NCI-H1436 treated with DMSO at 0.1 percent for 48 hours (cell line): ENCODE measurements around the gene TPRG1.
A peak's percentile ranks its signal among the peaks of the same experiment; 100 is the strongest.

Experiments used
- DNase-seq: peaks from one replicate; lab custom pipeline; 2025; lab: John Stamatoyannopoulos, UW

TPRG1 gene

DNA sequence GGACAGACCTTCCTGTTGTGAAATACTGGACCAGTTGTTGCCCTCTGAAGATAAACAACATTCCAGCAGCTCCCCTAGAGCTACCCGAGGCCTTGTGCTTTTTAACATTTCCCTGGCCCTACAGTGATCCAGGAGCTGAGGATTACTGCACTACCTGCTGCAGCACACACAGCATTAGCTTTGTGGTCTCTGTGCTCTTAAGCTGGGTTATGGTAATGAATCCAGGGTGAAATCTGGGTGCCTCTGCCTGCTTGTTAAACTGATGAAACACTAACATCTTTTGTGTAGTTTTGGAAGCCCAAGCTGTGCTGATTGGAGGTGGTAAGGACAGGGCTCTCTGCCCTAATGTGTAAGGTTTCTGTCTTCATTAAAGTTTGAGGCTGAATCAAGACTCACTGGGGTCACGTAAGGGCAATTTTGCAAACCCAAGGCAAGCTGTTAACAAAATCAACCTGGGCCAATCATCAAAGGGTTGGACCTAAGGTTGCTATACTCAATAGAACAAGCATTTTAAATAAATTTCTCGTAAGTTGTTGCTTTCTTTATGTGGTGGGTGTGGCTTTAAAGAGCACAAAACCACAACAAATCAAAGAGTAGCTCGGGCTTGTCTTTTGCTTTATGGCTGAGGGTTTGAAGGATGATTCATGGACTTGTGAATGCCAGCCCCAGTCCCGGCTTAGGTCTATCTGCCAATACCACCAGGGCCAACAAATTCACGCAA lies 183.9 kb downstream of the TPRG1 start:
- peak; percentile 34 for DNase-seq

GRCh38 chr3:189360291-189360690 lies 188.5 kb downstream of the TPRG1 start:
- DNase-seq, result no peak

- DNase-seq, result no peak
Observed at GRCh38 chr3:189361103-189361835, 189.5 kb downstream of the TPRG1 start.

DNA sequence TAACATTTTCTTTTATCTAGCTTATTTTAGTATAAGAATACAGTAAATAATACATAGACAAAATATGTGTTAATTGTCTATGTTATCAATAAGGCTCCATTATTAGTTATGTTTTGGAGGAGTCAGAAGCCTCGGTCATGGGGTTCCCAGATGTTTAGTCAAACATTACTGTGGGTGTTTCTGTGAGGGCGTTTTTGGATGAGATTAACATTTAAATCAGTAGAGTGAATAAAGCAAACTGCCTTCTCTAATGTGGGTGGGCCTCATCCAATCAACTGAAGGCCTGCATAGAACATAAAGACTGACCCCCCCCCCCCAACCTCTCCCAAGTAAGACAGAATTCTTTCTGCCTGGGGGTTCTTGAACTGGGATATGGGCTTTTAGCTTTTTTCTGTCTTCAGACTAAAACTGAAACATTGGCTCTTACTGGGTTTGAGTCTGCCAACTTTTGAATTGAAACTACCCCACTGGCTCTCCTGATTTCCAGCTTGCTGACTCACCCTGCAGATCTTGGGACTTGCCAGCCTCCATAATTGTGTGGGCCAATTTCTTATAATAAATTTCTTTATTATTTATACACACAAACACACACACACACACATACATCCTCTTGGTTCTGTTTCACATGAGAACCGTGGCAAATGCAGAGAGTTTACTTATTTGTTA lies 192.0 kb downstream of the TPRG1 start:
- no peak for DNase-seq

GRCh38 chr3:189365609-189366564 lies 194.1 kb downstream of the TPRG1 start:
- no peak for DNase-seq

- DNase-seq, result no peak
Observed at GRCh38 chr3:189368384-189368783, 196.6 kb downstream of the TPRG1 start.

DNA sequence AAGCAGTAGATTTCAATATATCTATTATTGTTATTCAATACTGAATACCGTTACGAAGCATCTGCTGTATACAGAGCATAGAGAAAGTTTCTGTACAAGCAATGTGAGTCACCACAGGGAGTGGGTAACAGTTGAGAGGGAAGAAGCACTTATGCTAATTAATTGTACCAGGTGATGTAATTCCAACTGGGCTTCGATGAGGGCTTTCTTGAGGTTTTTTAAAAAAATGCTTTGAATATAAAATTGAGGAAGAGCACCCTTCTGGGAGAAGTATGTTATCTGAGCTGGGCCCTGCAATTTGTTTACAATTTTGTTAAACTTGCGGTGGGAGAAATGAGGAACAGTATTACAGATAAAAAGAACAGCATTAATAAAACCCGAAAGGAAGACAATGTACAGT lies 197.9 kb downstream of the TPRG1 start:
- DNase-seq, result no peak

- peak; percentile 82 for DNase-seq
Observed at GRCh38 chr3:189372243-189372642, 200.5 kb downstream of the TPRG1 start.
